ENCODE measurements around the gene FABP3.

FABP3 gene

GRCh38 chr1:31371121-31371959 lies 1.5 kb downstream of the FABP3 start:
- no peak for DNase-seq

GRCh38 chr1:31370565-31370964 lies 2.3 kb downstream of the FABP3 start:
- no peak for DNase-seq

GRCh38 chr1:31370021-31370420 lies 2.9 kb downstream of the FABP3 start:
- no peak for DNase-seq

- no peak for DNase-seq
Observed at GRCh38 chr1:31368611-31369107, 4.2 kb downstream of the FABP3 start.

GRCh38 chr1:31366796-31367195 lies 6.1 kb downstream of the FABP3 start:
- DNase-seq, result no peak

- DNase-seq, result no peak
Observed at GRCh38 chr1:31364561-31365250, 8.2 kb downstream of the FABP3 start.

- DNase-seq, result no peak
Observed at GRCh38 chr1:31362032-31362431, 10.8 kb downstream of the FABP3 start.

GRCh38 chr1:31361607-31362006 lies 11.3 kb downstream of the FABP3 start:
- DNase-seq, result no peak

GRCh38 chr1:31356427-31356826 lies 16.4 kb downstream of the FABP3 start:
- no peak for DNase-seq

GRCh38 chr1:31354283-31354682 lies 18.6 kb downstream of the FABP3 start:
- no peak for DNase-seq

GRCh38 chr1:31348449-31348848 lies 24.4 kb downstream of the FABP3 start:
- DNase-seq, result no peak

- no peak for DNase-seq
Observed at GRCh38 chr1:31346785-31347184, 26.1 kb downstream of the FABP3 start.

GRCh38 chr1:31345635-31346034 lies 27.2 kb downstream of the FABP3 start:
- DNase-seq, result no peak

GRCh38 chr1:31344503-31344902 lies 28.4 kb downstream of the FABP3 start:
- no peak for DNase-seq

GRCh38 chr1:31336687-31337467 lies 36.0 kb downstream of the FABP3 start:
- no peak for DNase-seq

GRCh38 chr1:31335007-31335406 lies 37.9 kb downstream of the FABP3 start:
- DNase-seq, result no peak

- DNase-seq, result no peak
Observed at GRCh38 chr1:31327381-31327780, 45.5 kb downstream of the FABP3 start.

- no peak for DNase-seq
Observed at GRCh38 chr1:31326461-31326860, 46.4 kb downstream of the FABP3 start.

GRCh38 chr1:31324992-31325391 lies 47.9 kb downstream of the FABP3 start:
- no peak for DNase-seq

- no peak for DNase-seq
Observed at GRCh38 chr1:31324093-31324492, 48.8 kb downstream of the FABP3 start.

- DNase-seq, result no peak
Observed at GRCh38 chr1:31318146-31318545, 54.7 kb downstream of the FABP3 start.

- no peak for DNase-seq
Observed at GRCh38 chr1:31315902-31316301, 57.0 kb downstream of the FABP3 start.

All from activated T-cell treated with anti-CD3 and anti-CD28 coated beads, Interleukin-2, amount 50 U/mL, for 1 hour (primary cell).